ENCODE results near the gene TAS1R3. TPM values are rescaled to one million over a fixed set of nuclear protein-coding genes. Genes with fewer than 3 reads are reported as not detected.
A peak's percentile ranks its signal among the peaks of the same experiment; 100 is the strongest.
"Not testable (repeated sequence)": the region's sequence is repeated elsewhere in the genome, so short reads cannot be mapped to it uniquely, and the experiment has no call there.

The TAS1R3 gene
- total RNA-seq, 1 donor from 2014 or later, result 0.93 TPM

- H3K4me1 ChIP-seq, result peaks cover 12% of the 10 kb centered on the region
- H3K27me3 ChIP-seq (ENCODE audit: low read depth), result peaks cover 4% of the 10 kb centered on the region
- intact Hi-C loops (cut with micrococcal nuclease), result no loop called here
- DNase-seq, result no peak
- no peak overlapping the region for H3K4me3 ChIP-seq
- TF ChIP-seq CTCF (IDR thresholded peaks at IDR 0.05; ENCODE audit: borderline replicate concordance), result no peak
- no peaks in the 10 kb centered on the region for H3K36me3 ChIP-seq
- H3K27ac ChIP-seq (replicated peaks), result no peak overlapping the region
- no peaks in the 10 kb centered on the region for H3K9me3 ChIP-seq (replicated peaks)
These were observed 35.6 kb downstream of the TAS1R3 start for GRCh38 chr1:1366699-1367066.

- intact Hi-C loops (cut with micrococcal nuclease), result no loop called here
- TF ChIP-seq CTCF (IDR thresholded peaks at IDR 0.05; ENCODE audit: borderline replicate concordance), result no peak
- peaks cover 12% of the 10 kb centered on the region for H3K4me1 ChIP-seq
- no peak overlapping the region for H3K27ac ChIP-seq (replicated peaks)
- no peak overlapping the region for H3K4me3 ChIP-seq
- H3K9me3 ChIP-seq (replicated peaks), result no peaks in the 10 kb centered on the region
- H3K27me3 ChIP-seq (ENCODE audit: low read depth), result no peaks in the 10 kb centered on the region
- no peaks in the 10 kb centered on the region for H3K36me3 ChIP-seq
- no peak for DNase-seq
These were observed 36.2 kb downstream of the TAS1R3 start for GRCh38 chr1:1367315-1367714.

- intact Hi-C loops (cut with micrococcal nuclease), result not testable (repeated sequence)
These were observed 39.0 kb downstream of the TAS1R3 start for GRCh38 chr1:1370094-1370493.

GRCh38 chr1:1370771-1371300, 39.8 kb downstream of the TAS1R3 start:
- Histone ChIP-seq H3K4me1 (peaks cover 41% of the 10 kb centered on the region), H3K9me3 (replicated peaks) (no peaks in the 10 kb centered on the region), H3K36me3 (peaks cover 11% of the 10 kb centered on the region), H3K4me3 (no peak overlapping the region), H3K27me3 (ENCODE audit: low read depth) (no peaks in the 10 kb centered on the region), H3K27ac (replicated peaks) (no peak overlapping the region)
- no peak for DNase-seq
- intact Hi-C loops (cut with micrococcal nuclease), result no loop called here
- no peak for TF ChIP-seq CTCF (IDR thresholded peaks at IDR 0.05; ENCODE audit: borderline replicate concordance)

More at GRCh38 chr1:1370094-1370493, 39.0 kb downstream of the TAS1R3 start:
- Histone ChIP-seq H3K36me3 (peaks cover 11% of the 10 kb centered on the region), H3K4me1 (peaks cover 37% of the 10 kb centered on the region)
- H3K9me3 ChIP-seq (replicated peaks); H3K27ac ChIP-seq (replicated peaks); H3K27me3 ChIP-seq (ENCODE audit: low read depth); DNase-seq; H3K4me3 ChIP-seq: not testable (repeated sequence)

GRCh38 chr1:1371364-1371745, 40.3 kb downstream of the TAS1R3 start:
- Histone ChIP-seq H3K27me3 (ENCODE audit: low read depth) (no peaks in the 10 kb centered on the region), H3K4me1 (peaks cover 46% of the 10 kb centered on the region), H3K4me3 (no peak overlapping the region), H3K36me3 (peaks cover 11% of the 10 kb centered on the region), H3K27ac (replicated peaks) (no peak overlapping the region), H3K9me3 (replicated peaks) (no peaks in the 10 kb centered on the region)
- no peak for DNase-seq
- no peak for TF ChIP-seq CTCF (IDR thresholded peaks at IDR 0.05; ENCODE audit: borderline replicate concordance)
- intact Hi-C loops (cut with micrococcal nuclease), result no loop called here

- H3K4me3 ChIP-seq, result no peak overlapping the region
- no peaks in the 10 kb centered on the region for H3K27me3 ChIP-seq (ENCODE audit: low read depth)
- intact Hi-C loops (cut with micrococcal nuclease), result no loop called here
- peak overlapping the region; percentile 9 for H3K27ac ChIP-seq (replicated peaks)
- peak; percentile 72 for DNase-seq
- peaks cover 47% of the 10 kb centered on the region for H3K4me1 ChIP-seq
- TF ChIP-seq CTCF (IDR thresholded peaks at IDR 0.05; ENCODE audit: borderline replicate concordance), result peak; percentile 98
- peaks cover 11% of the 10 kb centered on the region for H3K36me3 ChIP-seq
- no peaks in the 10 kb centered on the region for H3K9me3 ChIP-seq (replicated peaks)
These were observed 40.9 kb downstream of the TAS1R3 start for GRCh38 chr1:1371746-1372711.
